NCI-H1105 treated with DMSO at 0.1 percent for 48 hours (cell line): ENCODE measurements around the gene IL17REL.
"Not testable (repeated sequence)": the region's sequence is repeated elsewhere in the genome, so short reads cannot be mapped to it uniquely, and the experiment has no call there.

Experiments used
- DNase-seq: peaks from one replicate; lab custom pipeline; 2025; lab: John Stamatoyannopoulos, UW

The IL17REL gene

DNA sequence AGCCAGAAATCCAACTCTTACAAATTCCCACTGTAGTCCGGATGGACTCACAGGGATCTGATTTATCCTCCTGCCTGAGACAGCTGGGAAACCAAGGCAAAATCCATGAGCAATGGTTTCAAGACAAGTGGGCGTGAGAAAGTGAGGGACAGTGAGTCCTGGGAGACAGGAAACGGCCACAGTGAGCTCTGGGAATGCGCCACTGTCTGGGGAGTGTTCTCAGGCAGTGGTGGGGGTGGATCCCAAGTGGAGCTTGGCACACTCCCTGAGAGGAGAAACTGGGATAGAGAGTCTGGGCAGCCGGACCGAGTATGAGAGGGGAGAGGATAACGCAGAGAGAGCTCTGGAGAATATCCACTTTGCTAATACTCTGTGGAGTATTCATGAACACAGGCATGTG, 9.8 kb downstream of the IL17REL start:
- no peak for DNase-seq

DNA sequence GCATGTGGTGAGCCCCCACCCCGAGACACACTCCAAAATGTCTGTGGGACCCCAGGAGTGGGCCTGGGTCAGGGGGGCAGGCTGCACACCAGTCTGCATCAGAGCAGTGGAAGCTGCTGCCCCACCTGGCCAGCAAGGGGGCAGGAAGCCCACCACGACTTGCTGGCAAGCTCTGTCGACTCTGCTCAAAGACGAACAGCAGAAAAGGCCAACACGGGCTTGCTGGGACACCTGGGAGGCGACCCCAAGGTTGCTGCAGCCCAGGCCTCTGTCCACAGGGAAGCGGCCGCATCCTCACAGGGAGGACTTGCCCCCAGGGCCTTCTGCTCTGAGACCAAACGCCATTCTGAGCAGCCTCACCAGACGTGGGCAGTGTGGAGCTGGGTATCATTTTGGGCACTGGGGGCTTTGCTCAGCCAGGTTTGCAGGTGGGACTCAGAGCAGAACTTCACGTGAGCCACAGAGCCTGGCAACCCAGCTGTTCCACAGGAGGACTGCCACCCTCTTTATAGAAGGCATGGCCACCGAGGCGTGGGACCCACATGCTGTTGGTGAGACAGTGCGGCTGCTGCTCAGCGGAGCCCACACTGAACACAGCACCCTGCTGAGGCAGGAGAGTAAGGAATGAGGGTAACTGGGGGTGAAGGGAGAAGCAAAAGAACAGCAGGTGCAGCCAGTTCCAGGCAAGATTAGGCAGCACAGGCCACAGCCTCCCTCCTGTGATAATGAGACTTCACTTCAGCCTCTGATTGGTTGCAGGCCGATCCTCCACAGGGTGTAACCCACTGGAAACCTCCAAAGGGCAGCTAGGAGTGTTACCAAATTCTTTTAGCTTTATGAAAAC, 11.0 kb downstream of the IL17REL start:
- no peak for DNase-seq

DNA sequence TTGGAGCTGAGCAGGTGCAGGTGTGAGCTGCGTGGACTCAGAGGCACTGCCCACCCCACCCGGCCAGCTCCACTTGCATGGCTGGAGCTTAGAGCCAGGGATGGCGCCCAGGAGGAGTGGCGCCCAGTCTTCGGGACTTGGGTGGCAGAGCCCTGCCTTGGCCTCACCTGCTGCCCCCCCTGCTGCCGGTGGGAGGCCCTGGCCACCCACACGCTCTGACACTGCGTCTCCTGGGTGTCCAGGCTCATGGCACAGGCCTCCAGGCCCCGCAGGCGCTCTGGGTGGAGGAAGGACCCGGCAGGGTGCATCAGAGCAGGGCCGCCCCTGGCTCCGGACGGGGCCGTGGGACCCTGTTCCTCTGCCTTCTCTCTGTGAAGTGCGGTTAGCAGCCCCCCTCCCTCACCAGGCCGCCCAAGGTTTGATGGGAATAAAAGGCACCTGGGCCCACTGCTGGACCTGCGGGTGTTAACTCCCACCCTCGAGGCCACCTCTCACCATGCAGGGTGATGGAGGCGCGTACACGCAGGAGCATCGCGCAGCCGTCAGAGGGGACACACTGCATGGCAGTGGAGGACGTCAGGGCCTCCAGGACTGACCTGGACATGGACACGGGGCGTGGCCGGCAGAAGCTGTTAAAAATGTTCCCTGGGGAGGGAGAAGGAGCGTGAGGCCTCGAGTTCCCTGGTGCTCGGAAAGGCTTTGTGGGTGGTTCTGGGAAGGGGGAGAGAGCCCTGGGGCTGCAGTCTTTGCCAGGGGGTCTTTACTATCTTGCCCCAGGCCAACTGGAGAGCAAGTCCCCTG, 11.8 kb downstream of the IL17REL start:
- no peak for DNase-seq

DNA sequence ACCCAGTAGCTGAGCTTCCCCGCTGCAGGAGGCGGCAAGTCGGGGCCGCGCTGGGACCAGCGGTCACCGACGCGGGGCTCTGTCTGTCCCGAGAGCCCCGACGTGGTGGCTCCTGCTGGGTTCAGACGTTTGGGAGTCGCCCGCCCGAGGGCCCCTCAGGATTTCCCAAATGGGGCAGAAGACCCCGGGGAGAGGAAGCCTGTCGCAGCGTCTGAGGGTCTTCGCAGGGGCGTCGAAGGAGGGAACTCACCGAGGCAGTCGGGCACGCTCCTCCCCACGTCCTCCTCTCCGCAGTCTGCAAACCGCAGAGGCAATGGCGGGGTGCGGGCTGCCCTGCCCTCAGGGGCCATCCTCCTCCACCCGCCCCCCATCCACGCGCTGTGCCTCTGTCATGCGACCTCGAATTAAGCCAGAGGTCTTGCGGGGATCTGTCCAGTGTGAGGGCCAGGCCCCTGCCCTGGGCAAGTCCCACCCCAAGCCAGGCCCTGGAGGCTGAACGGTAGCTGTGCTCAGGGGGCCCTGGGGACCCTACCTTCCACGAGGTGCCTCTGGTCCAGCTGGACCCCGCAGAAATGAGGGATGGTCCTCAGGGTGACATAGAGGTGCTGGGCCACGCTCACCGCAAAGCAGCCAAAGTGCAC, 12.5 kb downstream of the IL17REL start:
- DNase-seq = no peak

DNA sequence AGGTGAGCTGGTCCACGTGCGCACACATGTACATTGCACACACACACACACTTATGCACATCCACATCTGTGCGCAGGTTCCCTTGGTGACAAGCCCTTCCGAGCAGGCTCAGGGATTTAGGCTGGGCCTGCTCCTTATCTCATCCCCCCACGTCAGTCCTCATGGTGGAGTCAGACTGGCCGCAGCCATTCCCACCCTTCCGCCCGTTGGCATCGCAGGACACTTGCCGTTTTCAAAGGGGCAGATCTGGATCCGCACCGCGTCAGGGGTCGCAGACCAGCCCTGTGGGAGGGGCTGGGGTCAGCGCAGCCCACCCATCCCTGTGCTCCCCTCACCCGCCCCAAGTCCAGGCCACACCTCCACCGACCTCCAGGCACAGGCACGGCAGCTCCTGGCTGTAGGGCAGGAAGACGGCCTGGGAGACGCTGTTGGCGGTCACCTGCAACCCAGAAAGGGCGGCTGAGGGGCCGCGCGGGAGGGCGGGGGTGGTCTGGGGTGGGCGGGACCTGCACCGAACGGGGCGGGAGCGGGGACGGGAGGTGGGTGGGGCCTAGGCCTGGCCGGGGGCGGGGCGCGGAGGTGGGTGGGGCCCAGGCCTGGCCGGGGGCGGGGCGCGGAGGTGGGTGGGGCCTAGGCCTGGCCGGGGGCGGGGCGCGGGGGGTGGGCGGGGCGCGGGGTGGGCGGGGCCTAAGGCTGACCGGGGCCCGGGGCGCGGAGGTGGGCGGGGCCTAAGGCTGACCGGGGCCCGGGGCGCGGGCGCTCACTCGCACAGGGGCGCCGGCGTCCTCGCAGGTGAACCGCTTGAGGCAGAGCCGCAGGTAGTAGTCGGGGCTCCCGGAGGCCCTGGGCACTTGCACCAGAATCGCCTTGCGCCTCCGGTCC, 13.3 kb downstream of the IL17REL start:
- DNase-seq = no peak

DNA sequence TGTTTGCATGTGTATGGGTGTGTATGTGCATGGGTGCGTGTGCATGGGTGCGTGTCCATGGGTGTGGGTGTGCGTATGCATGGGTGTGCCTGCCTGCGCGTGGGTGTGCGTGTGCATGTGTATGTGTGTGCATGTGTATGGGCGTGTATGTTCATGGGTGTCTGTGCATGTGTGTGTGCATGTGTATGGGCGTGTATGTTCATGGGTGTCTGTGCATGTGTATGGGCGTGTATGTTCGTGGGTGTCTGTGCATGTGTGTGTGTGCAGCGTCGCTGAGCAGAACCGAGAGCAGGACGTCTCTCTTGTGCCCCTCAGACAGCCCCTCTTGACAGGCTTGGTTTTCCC, 13.9 kb downstream of the IL17REL start:
- no peak for DNase-seq

DNA sequence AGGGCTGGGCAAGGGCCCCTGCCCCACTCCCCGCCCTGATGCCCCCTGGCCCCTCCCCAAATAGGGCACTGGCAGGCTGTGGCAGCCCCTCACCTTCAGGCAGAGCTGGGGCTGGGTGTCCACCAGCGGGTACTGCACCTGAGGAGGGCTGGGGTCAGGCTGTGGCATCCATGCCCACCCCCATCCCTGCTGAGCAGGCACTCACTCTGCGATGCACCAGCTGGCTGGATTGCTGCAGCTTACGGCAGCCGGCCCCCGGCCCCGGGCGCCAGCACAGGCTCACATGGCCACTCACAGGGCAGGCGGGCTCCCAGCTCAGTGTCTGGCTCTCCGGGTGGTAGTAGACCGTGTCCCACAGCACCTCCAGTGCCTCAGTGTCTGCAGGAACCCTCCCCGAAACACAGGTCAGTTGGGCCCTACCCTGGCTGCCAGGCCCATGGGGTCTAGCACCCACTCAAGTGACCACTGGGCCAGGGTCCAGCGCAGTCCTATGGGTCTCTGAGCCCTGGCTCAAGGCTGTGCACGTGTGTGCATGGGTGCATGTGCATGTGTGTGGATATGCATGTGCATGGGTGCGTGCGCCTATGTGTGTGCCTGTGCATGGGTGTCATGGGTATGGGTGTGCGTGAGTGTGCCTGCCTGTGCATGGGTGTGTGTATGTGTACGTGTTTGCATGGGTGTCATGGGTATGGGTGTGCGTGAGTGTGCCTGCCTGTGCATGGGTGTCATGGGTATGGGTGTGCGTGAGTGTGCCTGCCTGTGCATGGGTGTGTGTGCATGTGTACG, 14.4 kb downstream of the IL17REL start:
- no peak for DNase-seq

DNA sequence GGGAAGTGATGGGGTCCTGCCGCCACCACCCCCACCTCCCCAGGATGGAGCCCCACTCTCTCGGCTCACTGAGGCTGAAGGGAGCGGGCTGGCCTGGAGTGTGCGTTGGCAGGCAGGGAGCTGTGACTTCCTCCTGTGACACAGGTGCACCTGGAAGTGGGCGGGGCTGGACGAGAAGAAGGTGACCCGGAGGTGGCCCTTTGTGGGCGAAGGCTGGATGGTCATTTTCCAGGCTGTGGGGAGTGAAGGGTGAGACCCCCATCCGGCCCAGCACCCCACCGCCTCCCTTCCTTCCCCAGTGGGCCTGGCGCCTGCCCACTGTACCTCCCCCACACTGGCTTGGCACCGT, 15.3 kb downstream of the IL17REL start:
- DNase-seq = no peak

DNA sequence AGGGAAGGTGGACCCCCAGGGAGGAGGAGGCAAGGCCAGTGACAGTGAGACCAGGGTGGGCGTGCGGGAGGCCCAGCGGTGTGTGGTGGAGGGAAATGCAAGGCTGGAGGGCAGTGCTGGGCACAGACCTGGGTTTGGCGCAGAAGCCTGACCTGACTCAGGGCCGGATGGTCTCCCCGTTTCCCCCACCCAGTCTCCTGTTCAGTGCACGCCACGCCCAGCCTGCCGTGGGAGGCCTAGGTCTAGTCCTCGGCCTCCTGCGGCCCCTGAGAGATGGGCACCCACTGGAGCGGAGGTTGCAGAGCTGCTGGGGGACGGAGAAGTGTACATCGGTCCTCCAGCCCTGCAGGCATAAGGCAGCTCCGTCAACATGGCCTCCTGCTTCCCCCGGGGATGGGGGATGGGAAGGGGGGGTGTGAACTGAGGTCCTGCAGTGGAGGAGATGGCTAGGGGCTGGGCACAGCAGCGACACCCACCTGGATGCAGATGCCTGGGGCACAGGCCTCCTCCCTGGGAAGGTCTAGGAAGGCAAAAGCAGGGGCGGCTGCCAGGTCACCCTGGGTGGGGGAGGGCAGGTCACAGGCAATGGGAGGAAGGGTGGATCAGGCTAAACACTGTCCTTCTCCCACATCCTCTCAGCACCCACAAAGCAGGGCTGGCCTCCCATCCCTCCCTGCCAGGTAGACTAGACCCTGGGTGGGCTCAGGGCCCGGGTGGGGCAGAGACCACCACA, 15.9 kb downstream of the IL17REL start:
- no peak for DNase-seq

DNA sequence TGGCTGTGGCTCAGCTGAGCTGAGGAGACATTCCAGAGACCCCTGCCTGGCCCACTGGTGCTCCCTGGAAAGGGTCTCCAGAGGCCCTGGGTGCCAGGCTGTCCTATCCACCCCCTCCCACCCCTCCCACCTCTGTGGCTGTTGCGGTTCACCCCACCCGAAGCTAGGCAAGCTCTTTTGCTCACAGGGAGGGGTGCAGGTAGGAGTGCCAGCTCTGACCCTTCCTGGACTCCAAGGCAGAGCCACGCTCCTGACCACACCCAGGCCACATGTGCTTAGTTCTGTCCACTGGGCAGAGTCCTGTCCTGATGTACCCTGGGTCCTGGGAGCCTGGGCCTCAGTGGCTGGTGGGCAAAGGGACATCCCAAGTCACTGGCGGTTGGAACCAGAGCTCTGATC, 16.4 kb downstream of the IL17REL start:
- DNase-seq = no peak

DNA sequence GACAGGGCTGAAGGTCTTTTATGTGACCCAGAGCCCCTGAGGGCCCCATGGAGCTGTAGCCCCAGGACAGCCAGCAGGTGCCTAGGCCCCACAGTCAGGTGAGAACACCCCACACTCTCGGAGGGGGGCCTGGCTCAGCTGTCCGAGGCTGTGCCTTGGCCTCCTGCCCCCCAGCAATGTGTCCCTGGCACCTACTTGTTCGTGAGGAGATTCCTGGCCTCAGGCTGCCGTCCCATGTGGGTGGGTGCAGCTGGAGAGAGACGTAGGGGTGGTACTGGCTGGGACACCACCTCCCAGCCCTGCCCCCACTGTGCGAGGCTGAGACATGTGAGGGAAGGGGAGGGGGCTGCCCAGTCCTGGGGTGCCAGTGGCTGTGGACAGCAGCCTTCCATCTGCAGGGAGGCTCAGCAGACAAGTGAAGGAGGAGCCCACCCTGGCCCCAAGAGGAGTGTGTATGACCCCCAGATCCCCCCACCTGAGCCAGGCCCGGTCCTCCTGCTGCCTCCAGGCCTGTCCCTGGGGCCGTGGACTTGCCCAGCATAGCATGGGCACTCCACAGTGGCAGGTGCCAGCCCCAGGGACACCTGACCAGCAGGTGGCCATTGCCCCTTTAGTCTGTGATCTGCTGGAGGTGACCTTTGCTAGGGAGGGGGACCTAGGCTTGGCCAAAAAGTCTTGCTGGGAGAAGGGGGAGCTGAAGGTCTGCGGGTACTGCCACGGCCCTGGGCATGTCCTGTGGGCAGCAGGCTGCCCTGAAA, 17.0 kb downstream of the IL17REL start:
- DNase-seq = no peak

DNA sequence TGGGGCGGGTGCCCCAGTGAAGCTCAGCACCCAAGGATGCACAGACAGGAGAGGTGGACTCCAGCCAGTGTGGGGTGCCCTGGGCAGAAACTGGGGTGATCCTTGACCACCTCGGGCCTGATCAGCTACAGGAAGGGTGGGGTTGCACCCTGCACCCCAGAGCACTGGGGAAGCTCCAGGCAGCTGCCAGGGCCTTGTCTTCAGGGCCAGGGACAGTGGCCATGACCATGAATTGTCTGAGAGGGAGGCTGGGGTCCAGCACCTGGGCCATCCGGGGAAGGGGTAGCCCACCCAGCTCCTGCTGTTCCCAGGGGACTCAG, 17.6 kb downstream of the IL17REL start:
- DNase-seq = no peak

DNA sequence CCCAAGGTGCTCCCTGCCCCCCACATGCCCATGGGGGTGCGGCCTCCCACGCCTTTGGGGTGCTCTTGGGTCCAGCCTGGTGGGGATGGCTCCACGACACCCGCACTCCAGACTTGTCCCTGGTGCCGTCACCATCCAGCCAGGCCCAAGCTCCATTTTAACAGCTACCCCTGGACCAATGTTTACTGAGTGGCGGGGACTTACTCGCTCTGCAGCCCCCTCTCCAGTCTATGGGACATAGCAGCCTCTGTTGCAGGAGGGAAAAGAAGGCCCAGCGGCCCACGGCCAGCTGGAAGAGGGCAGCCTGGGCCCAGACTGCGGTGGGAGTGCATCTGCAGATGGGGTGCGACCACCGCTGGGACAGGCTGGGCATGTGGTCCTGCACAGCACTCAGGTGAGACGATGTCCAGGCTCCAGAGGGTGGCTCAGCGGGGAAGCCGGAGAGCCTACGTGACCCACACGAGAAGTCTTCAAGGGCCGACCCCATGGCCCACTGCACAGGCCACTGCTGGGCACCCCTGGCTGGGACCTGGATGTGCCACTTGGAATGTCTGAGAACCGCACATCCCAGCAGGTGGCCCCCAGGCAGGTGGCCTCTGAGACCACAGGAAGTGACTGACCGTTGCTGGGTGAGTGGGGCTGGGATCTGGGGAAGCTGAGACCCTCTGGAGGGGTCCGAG, 18.1 kb downstream of the IL17REL start:
- no peak for DNase-seq

DNA sequence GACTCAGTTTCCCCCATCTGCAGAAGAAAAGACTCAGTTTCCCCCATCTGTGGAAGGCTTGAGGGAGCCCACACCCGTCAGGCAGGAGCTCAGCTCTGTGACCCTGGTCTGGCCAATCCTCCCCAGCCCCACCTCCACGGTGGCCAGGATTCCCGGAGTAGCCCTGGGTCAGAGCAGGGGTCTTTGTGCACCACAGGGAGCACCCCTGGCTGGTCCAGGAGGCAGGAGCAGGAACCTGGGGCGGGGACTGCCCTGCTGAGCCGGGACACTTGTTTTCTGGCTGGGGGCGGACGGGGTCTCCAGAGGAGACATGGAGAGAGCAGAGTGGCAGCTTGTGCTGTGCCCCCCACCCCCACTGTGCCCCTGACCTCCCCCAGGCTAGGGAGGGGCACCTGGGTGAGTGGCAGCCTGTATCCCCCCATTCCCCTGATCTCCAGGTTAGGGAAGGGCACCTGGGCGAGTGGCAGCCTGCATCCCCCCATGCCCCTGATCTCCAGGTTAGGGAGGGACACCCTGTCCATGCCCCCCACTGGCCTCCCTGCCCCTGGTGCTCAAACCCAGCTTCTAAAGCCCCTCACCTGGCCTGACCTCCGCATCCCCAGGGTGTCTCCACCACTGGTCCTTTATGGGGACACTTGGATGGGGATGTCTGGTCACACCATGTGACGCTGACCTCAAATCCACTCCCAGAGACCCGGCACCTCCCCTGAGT, 18.8 kb downstream of the IL17REL start:
- no peak for DNase-seq

DNA sequence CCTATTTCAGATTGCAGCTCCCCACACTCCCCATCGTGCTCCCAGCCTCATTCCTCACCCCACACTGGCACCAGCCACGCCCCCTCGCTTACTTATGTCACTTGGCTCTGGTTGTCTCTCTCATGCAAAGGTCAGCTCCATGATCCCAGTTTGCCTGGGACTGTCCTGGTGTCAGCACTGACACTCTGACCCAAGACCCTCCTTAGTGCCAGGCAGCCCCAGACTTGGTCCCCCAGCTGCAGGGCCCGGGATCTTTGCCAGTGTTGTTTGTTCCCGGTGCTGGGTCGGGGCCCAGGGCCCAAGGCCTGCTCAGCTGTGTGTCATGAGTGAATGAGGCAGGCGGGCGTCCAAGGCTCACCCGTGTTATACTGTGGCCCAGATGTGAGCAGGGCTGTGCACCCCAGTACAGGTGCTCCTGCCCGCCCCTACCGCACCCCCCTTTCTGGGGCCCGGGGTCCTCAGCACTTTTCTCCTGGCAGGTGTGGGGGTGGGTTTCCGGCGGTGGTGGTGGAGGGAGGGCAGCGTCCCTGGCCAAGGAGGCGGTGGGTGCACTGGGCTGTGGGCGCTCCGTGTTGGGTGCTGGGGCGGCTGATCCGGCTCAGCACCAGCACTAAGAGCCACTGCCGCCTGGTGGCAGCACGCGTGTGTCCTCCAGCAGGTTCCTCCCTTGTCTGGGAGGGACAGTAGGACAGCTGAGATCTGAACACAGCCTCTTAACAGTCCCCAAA, 19.5 kb downstream of the IL17REL start:
- no peak for DNase-seq

DNA sequence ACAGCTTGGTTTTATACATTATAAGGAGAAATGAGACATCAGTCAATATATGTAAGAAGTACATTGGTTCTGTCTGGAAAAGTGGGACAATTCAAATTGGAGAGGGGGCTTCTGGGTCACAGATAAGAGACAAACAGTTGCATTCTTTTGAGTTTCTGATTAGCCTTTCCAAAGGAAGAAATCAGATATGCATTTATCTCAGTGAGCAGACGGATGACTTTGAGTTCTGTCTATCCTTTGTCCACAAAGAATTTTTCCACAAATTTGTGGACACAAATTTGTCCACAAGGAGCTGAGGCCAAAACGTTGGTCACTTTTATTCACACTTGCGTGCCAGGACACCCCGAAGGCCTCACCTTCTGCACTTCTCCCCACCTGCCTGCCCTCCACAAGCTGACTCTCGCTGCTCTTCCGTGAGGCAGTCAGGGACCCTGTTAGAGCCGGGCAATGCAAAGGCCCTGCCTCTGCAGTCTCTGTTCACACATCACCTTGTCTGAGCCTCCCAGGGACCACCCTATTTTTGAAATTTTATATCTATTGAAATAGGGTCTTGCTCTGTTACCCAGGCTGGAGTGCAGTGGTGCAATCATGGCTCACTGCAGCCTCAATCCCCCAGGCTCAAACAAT, 20.5 kb downstream of the IL17REL start:
- DNase-seq = no peak

DNA sequence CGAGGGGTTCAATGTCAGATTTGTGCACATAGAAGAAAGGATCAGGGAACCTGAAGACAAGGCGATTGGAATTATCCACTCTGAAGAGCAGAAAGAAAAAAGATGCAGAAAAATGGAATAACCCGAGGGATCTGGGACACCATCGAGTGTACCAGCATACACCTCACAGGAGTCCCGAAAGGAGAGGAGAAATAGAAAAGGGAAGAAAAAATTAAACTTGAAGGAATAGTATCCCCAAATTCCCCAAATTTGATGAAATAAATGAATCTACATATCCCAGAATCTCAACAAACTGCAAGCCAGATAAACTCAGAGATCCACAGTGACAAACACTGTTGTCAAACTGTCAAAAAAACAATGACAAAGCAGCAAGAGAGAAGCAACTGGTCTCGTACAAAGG, 21.4 kb downstream of the IL17REL start:
- no peak for DNase-seq

DNA sequence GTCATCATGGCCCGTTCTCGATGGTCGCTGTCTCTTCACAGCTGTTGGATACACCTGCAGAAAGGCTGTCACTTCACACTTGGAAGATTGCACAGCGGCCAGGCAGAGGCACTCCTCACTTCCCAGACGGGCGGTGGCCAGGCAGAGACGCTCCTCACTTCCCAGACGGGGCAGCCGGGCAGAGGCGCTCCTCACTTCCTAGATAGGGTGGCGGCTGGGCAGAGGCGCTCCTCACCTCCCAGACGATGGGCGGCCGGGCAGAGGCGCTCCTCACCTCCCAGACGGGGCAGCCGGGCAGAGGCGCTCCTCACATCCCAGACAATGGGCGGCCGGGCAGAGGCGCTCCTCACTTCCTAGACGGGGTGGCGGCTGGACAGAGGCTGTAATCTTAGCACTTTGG, 22.7 kb downstream of the IL17REL start:
- not testable (repeated sequence) for DNase-seq
